ENCODE results near the gene PLA2G6. TPM values are rescaled to one million over a fixed set of nuclear protein-coding genes. Genes with fewer than 3 reads are reported as not detected.
A peak's percentile ranks its signal among the peaks of the same experiment; 100 is the strongest.

PLA2G6 gene
- total and polyA plus RNA-seq, 2 of the 13 experiments (the other 11 are each of a cell fraction or from before 2014, with no cell fraction given): 4.8 to 11.5 TPM

GRCh38 chr22:38187413-38188212 is 6.0 kb upstream of the PLA2G6 start (continued):
- peak; percentile 33; the same call in 1 of the 2 replicates for TF ChIP-seq ZBTB10 (CRISPR knock-in tag; IDR thresholded peaks at IDR 0.05; ENCODE audit: borderline replicate concordance)
- TF ChIP-seq ZNF121 (CRISPR knock-in tag; IDR thresholded peaks at IDR 0.05): peak; percentile 89
- TF ChIP-seq ZSCAN22 (CRISPR knock-in tag; IDR thresholded peaks at IDR 0.05): no peak
- TF ChIP-seq NR2F2 (IDR thresholded peaks at IDR 0.05; ENCODE audit: borderline replicate concordance, low read depth): peak; percentile 40; the same call in 1 of the 2 replicates
- peak; percentile 75 for TF ChIP-seq FOSL2 (CRISPR knock-in tag; IDR thresholded peaks at IDR 0.05)
- peak; percentile 88 for TF ChIP-seq GATAD2A (CRISPR knock-in tag; IDR thresholded peaks at IDR 0.05)
- TF ChIP-seq ZMYM4 (CRISPR knock-in tag; IDR thresholded peaks at IDR 0.05): 0 out of 2 replicates have a peak, but pooled peaks have one; percentile 20
- no peak for TF ChIP-seq CBX1 (IDR thresholded peaks at IDR 0.05; ENCODE audit: low read depth)
- TF ChIP-seq FOXA3 (CRISPR knock-in tag; IDR thresholded peaks at IDR 0.05): peak; percentile 90
- TF ChIP-seq LCORL (IDR thresholded peaks at IDR 0.05): no peak
- TF ChIP-seq LCORL (CRISPR knock-in tag; IDR thresholded peaks at IDR 0.05): peak; percentile 35; the same call in 1 of the 2 replicates
- TF ChIP-seq JDP2 (CRISPR knock-in tag; IDR thresholded peaks at IDR 0.05; ENCODE audit: borderline replicate concordance): no peak
- peak; percentile 43; the same call in 1 of the 2 replicates for TF ChIP-seq FOXO1 (CRISPR knock-in tag; IDR thresholded peaks at IDR 0.05)
- TF ChIP-seq BHLHE40 (IDR thresholded peaks at IDR 0.05; ENCODE audit: low read length): peak; percentile 87
- no peak for TF ChIP-seq ZNF678 (CRISPR knock-in tag; IDR thresholded peaks at IDR 0.05)
- TF ChIP-seq ZNF790 (CRISPR knock-in tag; IDR thresholded peaks at IDR 0.05; ENCODE audit: borderline replicate concordance): no peak
- 0 out of 2 replicates have a peak, but pooled peaks have one; percentile 40 for TF ChIP-seq ISL2 (CRISPR knock-in tag; IDR thresholded peaks at IDR 0.05)
- TF ChIP-seq NR2F1 (CRISPR knock-in tag; IDR thresholded peaks at IDR 0.05): peak; percentile 46 to 50; a peak in 2 of 4 replicates
- TF ChIP-seq SP140L (CRISPR knock-in tag; IDR thresholded peaks at IDR 0.05; ENCODE audit: borderline replicate concordance): no peak
- TF ChIP-seq ZNF691 (CRISPR knock-in tag; IDR thresholded peaks at IDR 0.05; ENCODE audit: borderline replicate concordance, low read depth): no peak
- no peak for TF ChIP-seq ZBTB37 (CRISPR knock-in tag; IDR thresholded peaks at IDR 0.05)
- no peak; the same call in none of the 2 replicates for TF ChIP-seq ZSCAN9 (CRISPR knock-in tag; IDR thresholded peaks at IDR 0.05; ENCODE audit: borderline replicate concordance)
- TF ChIP-seq TFDP2 (CRISPR knock-in tag; IDR thresholded peaks at IDR 0.05): 0 out of 2 replicates have a peak, but pooled peaks have one; percentile 17
- TF ChIP-seq PITX1 (CRISPR knock-in tag; IDR thresholded peaks at IDR 0.05): 0 out of 2 replicates have a peak, but pooled peaks have one; percentile 49
- peak; percentile 66; the same call in 1 of the 2 replicates for TF ChIP-seq SOX5 (CRISPR knock-in tag; IDR thresholded peaks at IDR 0.05; ENCODE audit: borderline replicate concordance)
